Large intestine (tissue), 3 donors: ENCODE results near the gene SEMA5B. TPM values are rescaled to one million over a fixed set of nuclear protein-coding genes. Genes with fewer than 3 reads are reported as not detected.

Experiments used
- DNase-seq, 2 donors: peaks; one replicate each; pipeline versions ENCODE4 v3.0.0 to v3.0.0-alpha.2; 2013
- H3K27ac ChIP-seq: one replicate; pipeline ENCODE4 v1.5.1; 2013; ENCODE audit warnings: low read length
- H3K27me3 ChIP-seq: 2 replicates; pipeline ENCODE4 v1.6.1; 2013; ENCODE audit warnings: low read length; ENCODE audit not compliant: control insufficient read depth, insufficient read depth
- H3K36me3 ChIP-seq: 2 replicates; pipeline ENCODE4 v1.6.1; 2013; ENCODE audit warnings: low read length; ENCODE audit not compliant: control insufficient read depth, insufficient read depth
- H3K4me1 ChIP-seq: one replicate; pipeline ENCODE4 v1.6.1; 2013; ENCODE audit warnings: low read length; ENCODE audit not compliant: control insufficient read depth, insufficient read depth
- H3K4me3 ChIP-seq: one replicate; pipeline ENCODE4 v1.5.1; 2013; ENCODE audit warnings: low read length
- H3K9me3 ChIP-seq: one replicate; pipeline ENCODE4 v1.6.1; 2013; ENCODE audit warnings: mild to moderate bottlenecking, low read depth, low read length, moderate library complexity; ENCODE audit not compliant: control insufficient read depth
- WGBS: methylation state at CpG from one replicate; pipeline ENCODE4 v1.1.5; 2013; ENCODE audit warnings: low lambda C conversion rate; ENCODE audit not compliant: insufficient coverage; 5-methylcytosine and 5-hydroxymethylcytosine counted together
- polyA plus RNA-seq: library from polyadenylated mRNA; unstranded; fragments of 120-200 nt; gene quantifications from one replicate; pipeline ENCODE4 v1.2.1, GENCODE V29; 2013

Gene SEMA5B
- polyA plus RNA-seq, 1 donor, result 5.4 TPM

DNA sequence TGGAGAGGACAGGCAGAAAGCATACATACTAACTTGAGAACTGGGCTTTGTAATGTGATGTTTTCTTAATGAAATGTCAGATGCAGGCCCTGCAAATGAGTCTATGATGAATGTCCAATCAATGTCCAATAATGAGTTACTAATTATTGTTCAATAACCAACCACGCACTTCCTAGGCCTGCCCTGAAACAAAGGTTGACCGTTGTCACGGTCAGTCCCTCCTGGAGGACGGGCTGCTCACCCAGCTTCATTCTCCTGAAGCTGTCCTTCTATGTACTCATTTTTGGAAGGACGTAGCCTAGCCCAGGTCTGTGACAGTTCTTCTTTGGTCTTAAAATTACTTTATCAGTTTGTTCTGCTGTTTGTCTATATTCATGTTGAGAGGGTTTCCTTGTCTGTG is 30.9 kb upstream of the SEMA5B start:
- no CpG with 5 or more reads among the region's 5 CpGs for WGBS

GRCh38 chr3:123055352-123055751 is 27.8 kb upstream of the SEMA5B start:
- no peak for DNase-seq
- H3K4me3 ChIP-seq, result no peak overlapping the region
- no peak overlapping the region for H3K27ac ChIP-seq
- peaks cover 7% of the 10 kb centered on the region for H3K27me3 ChIP-seq
- no peaks in the 10 kb centered on the region for H3K4me1 ChIP-seq
- WGBS, result 100% methylated on average over 1 of the region's 5 CpGs
- H3K36me3 ChIP-seq, result no peaks in the 10 kb centered on the region
- no peaks in the 10 kb centered on the region for H3K9me3 ChIP-seq

More for the DNA sequence above, 30.9 kb upstream of the SEMA5B start:
- no peaks in the 10 kb centered on the region for H3K9me3 ChIP-seq
- no peaks in the 10 kb centered on the region for H3K4me1 ChIP-seq
- no peak overlapping the region for H3K27ac ChIP-seq
- DNase-seq, result no peak
- no peak overlapping the region for H3K4me3 ChIP-seq
- no peaks in the 10 kb centered on the region for H3K36me3 ChIP-seq
- peaks cover 9% of the 10 kb centered on the region for H3K27me3 ChIP-seq

DNA sequence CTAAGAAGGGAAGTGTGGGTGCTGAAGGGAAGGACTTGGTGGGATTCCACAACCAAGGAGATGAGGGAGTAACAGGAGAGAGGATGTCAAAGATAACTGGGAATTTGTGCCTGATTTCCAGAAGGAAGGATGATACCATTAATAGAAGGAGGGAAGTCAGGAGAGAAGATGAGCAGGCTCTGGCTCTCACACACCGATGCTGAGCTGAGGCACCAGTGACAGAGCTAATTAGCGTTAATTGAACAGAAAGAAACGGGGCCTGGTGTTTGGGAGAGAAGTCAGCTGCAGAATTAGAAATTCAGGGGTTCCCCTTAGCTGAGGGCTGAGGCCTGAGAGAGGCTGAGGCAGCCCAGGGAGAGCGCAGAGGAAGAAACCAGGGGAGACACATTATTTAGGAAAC is 27.4 kb upstream of the SEMA5B start:
- peaks cover 7% of the 10 kb centered on the region for H3K27me3 ChIP-seq

DNA sequence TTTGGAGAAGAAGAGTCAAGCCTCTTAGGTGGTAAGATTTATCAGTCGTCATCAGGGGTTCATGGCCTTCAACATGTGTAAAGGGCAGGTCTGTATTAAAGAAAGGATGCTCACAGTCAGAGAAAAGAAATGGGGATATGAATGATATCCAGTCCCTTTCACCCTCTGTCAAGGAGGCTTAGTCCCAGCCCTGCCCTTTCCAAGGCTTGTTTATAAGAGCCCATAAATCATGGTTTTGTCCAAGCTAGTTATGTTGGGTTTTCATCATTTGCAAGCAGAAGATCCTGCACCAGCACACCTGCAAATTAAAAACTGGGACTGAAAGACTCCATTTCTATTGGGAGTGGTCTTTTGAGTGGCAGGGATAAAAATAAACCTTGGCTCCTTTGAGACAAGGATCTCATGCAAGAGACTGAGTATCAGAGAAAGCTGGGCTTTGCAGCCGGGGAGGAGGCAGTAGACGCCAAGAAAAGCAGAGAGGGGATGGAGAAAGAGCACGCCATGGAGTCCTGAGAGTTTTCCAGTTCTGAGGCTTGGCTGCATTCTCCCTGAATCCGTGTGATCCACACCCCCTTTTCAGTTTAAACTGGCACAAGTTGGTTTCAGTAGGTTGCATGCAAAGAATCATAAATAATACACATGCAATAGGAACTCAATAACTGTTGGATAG is 26.7 kb upstream of the SEMA5B start:
- 100% methylated on average over 1 of the region's 5 CpGs for WGBS
- peaks cover 7% of the 10 kb centered on the region for H3K27me3 ChIP-seq
- DNase-seq, result no peak
- H3K9me3 ChIP-seq, result no peaks in the 10 kb centered on the region
- H3K36me3 ChIP-seq, result no peaks in the 10 kb centered on the region
- no peak overlapping the region for H3K4me3 ChIP-seq
- no peaks in the 10 kb centered on the region for H3K4me1 ChIP-seq
- no peak overlapping the region for H3K27ac ChIP-seq

More for the DNA sequence above, 27.4 kb upstream of the SEMA5B start:
- H3K36me3 ChIP-seq, result no peaks in the 10 kb centered on the region
- no peaks in the 10 kb centered on the region for H3K4me1 ChIP-seq
- no peak for DNase-seq
- H3K9me3 ChIP-seq, result no peaks in the 10 kb centered on the region
- WGBS, result 67% methylated on average over 1 of the region's 4 CpGs
- H3K27ac ChIP-seq, result no peak overlapping the region
- H3K4me3 ChIP-seq, result no peak overlapping the region

GRCh38 chr3:123053107-123053506 is 25.5 kb upstream of the SEMA5B start:
- Histone ChIP-seq H3K9me3 (no peaks in the 10 kb centered on the region), H3K4me1 (no peaks in the 10 kb centered on the region), H3K36me3 (no peaks in the 10 kb centered on the region), H3K27me3 (peaks cover 7% of the 10 kb centered on the region), H3K27ac (no peak overlapping the region), H3K4me3 (no peak overlapping the region)
- DNase-seq, result no peak
- 44% methylated on average over 1 of the region's 2 CpGs for WGBS

- WGBS, result 60% methylated on average over 1 of the region's 2 CpGs
- no peak for DNase-seq
- Histone ChIP-seq H3K4me1 (no peaks in the 10 kb centered on the region), H3K27ac (no peak overlapping the region), H3K36me3 (no peaks in the 10 kb centered on the region), H3K27me3 (peaks cover 8% of the 10 kb centered on the region), H3K4me3 (no peak overlapping the region), H3K9me3 (no peaks in the 10 kb centered on the region)
These were observed 23.1 kb upstream of the SEMA5B start for GRCh38 chr3:123050666-123051065.

GRCh38 chr3:123048480-123049237 is 21.1 kb upstream of the SEMA5B start:
- no peaks in the 10 kb centered on the region for H3K9me3 ChIP-seq
- peaks cover 5% of the 10 kb centered on the region for H3K27me3 ChIP-seq
- no peaks in the 10 kb centered on the region for H3K36me3 ChIP-seq
- H3K4me3 ChIP-seq, result no peak overlapping the region
- no peaks in the 10 kb centered on the region for H3K4me1 ChIP-seq
- no CpG with 5 or more reads among the region's 13 CpGs for WGBS
- DNase-seq, result no peak
- no peak overlapping the region for H3K27ac ChIP-seq

- no CpG with 5 or more reads among the region's 3 CpGs for WGBS
- no peaks in the 10 kb centered on the region for H3K9me3 ChIP-seq
These were observed 19.4 kb upstream of the SEMA5B start for GRCh38 chr3:123047062-123047319.

DNA sequence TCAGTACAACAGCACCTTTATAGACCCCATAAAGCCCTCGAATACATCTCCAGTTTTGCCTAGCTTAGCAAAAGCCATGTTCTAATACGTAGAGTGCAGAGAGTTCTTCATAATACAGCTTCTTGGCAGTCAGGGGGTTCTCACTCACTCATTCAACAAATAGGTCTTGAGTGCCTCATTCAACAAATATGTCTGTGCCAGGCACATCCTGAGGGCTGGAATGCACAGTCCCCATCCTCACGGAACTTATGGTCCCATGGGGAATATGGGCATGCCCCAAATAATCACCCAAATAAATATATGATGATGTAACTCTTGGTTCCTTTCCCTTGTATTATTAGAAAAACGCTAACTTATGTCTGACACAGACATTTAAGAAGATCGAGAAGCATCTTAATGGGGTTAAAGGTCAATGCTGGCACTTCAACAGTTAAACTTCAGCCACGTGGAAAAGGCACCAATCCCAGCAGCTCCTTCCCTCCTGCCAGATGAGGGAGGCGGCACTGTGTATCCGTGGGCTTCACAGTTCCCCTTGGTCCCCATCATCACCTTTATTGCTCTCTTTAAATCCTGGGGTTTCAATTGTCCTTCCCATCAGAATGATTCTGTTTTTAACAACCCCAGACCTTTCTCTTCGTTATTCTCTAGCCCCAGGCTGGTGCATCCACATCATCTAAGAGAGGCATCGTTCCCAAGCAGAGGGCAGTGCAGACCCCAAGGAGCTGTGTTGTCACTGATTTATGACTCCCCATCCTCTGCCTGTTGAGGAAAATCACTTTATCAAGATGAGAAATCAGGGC is 18.9 kb upstream of the SEMA5B start:
- no peaks in the 10 kb centered on the region for H3K36me3 ChIP-seq
- peaks cover 2% of the 10 kb centered on the region for H3K27me3 ChIP-seq
- no peaks in the 10 kb centered on the region for H3K4me1 ChIP-seq
- no peaks in the 10 kb centered on the region for H3K9me3 ChIP-seq
- H3K27ac ChIP-seq, result no peak overlapping the region
- no peak for DNase-seq
- no CpG with 5 or more reads among the region's 10 CpGs for WGBS
- no peak overlapping the region for H3K4me3 ChIP-seq

More at GRCh38 chr3:123047062-123047319, 19.4 kb upstream of the SEMA5B start:
- H3K27ac ChIP-seq, result no peak overlapping the region
- H3K27me3 ChIP-seq, result peaks cover 2% of the 10 kb centered on the region
- H3K4me1 ChIP-seq, result no peaks in the 10 kb centered on the region
- H3K4me3 ChIP-seq, result no peak overlapping the region
- no peak for DNase-seq
- no peaks in the 10 kb centered on the region for H3K36me3 ChIP-seq

DNA sequence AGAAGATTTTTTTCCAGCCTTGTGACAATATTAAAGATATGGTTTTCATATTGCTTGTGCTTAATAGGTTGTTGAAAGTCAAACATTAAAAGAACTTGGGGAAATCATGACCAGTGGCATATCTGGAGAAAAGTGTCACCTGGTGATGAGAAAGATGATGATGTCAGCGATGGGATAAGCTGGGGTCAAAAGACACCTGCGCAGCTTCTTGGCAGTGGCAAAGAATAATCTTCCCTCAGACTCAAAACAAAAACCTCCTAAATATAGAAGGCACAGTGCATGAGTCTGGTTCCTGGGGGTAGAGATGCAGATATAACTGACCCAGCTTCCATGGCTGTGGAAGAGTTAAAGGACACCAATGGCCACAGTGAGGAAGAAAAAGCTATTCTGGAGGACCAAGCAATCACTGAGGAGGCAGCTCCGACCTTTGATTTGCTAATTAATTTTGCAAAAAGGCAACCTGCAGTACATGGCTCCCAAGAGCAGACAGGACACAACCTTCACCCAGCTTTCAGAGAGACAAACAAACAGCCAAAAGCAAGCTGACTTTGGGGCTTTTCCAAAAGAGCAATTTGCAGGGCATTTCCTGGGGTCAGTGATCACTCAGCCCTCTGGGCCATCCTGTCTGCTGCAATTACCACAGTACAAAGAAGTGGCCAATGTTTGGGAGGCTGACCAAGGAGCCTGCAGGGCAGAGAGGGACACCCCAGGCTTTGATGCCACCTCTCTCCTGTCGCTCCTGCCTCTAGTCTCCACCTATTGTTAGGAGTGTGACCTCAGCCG is 17.6 kb upstream of the SEMA5B start:
- H3K4me3 ChIP-seq, result no peak overlapping the region
- peak in 1 of 2 donors; percentile 16 for DNase-seq
- WGBS, result 100% methylated on average over 1 of the region's 5 CpGs

More for the DNA sequence above, 17.6 kb upstream of the SEMA5B start:
- H3K4me1 ChIP-seq, result no peaks in the 10 kb centered on the region
- H3K36me3 ChIP-seq, result no peaks in the 10 kb centered on the region
- no peaks in the 10 kb centered on the region for H3K9me3 ChIP-seq
- peaks cover 2% of the 10 kb centered on the region for H3K27me3 ChIP-seq
- no peak overlapping the region for H3K27ac ChIP-seq
